Neural cell (in vitro differentiated cells): Measurements from ENCODE around the gene CBL. TPM values are rescaled to one million over a fixed set of nuclear protein-coding genes. Genes with fewer than 3 reads are reported as not detected.

Experiments used
- H2AFZ ChIP-seq: fragments of 200-600, 300-800 bp; sonication (generic), shearing (Covaris generic); 2 replicates; pipeline ENCODE4 v1.6.0; 2014; ENCODE audit warnings: low read depth, mild to moderate bottlenecking, antibody characterized with exemption, low read length, moderate library complexity
- H3F3A ChIP-seq: fragments of 200-600 bp; shearing (Covaris generic); 2 replicates; pipeline ENCODE4 v1.6.1; 2016; ENCODE audit warnings: mild to moderate bottlenecking, moderate library complexity, mixed read lengths, antibody characterized with exemption, low read length; ENCODE audit not compliant: insufficient read depth, poor library complexity, severe bottlenecking
- H3K27ac ChIP-seq: fragments of 200-600, 300-800 bp; sonication (generic), shearing (Covaris generic); 2 replicates; pipeline ENCODE4 v1.5.1; 2014; ENCODE audit warnings: mild to moderate bottlenecking, low read length, moderate library complexity
- H3K27me3 ChIP-seq: fragments of 300-800, 200-600 bp; sonication (generic), shearing (Covaris generic); 2 replicates; pipeline ENCODE4 v1.6.0; 2014; ENCODE audit warnings: mild to moderate bottlenecking, low read depth, low read length, moderate library complexity; ENCODE audit not compliant: insufficient read depth
- H3K36me3 ChIP-seq: fragments of 300-800, 200-600 bp; sonication (generic), shearing (Covaris generic); 2 replicates; pipeline ENCODE4 v1.5.1; 2014; ENCODE audit warnings: mild to moderate bottlenecking, antibody characterized with exemption, low read length, moderate library complexity; ENCODE audit not compliant: insufficient read depth
- H3K4me2 ChIP-seq: fragments of 300-800, 200-600 bp; sonication (generic), shearing (Covaris generic); 2 replicates; pipeline ENCODE4 v1.6.0; 2014; ENCODE audit warnings: mild to moderate bottlenecking, low read length
- H3K4me3 ChIP-seq: fragments of 300-800, 200-600 bp; sonication (generic), shearing (Covaris generic); 2 replicates; pipeline ENCODE4 v1.5.1; 2014; ENCODE audit warnings: mild to moderate bottlenecking, low read length, moderate library complexity
- H3K79me2 ChIP-seq: fragments of 200-600 bp; shearing (Covaris generic); replicated peaks from 2 replicates; pipeline ENCODE4 v1.6.0; 2014; ENCODE audit warnings: mild to moderate bottlenecking, low read length, moderate library complexity; ENCODE audit not compliant: insufficient read depth
- H3K9ac ChIP-seq: fragments of 300-800, 200-600 bp; sonication (generic), shearing (Covaris generic); 2 replicates; pipeline ENCODE4 v1.6.1; 2016; ENCODE audit warnings: mild to moderate bottlenecking, low read length, mixed read lengths
- H3K9me2 ChIP-seq: fragments of 200-600 bp; shearing (Covaris generic); 2 replicates; pipeline ENCODE4 v1.6.1; 2016; ENCODE audit warnings: mild to moderate bottlenecking, low read length, mixed read lengths; ENCODE audit not compliant: insufficient read depth
- H3K9me3 ChIP-seq: fragments of 200-600, 300-800 bp; sonication (generic), shearing (Covaris generic); 2 replicates; pipeline ENCODE4 v1.6.1; 2016; ENCODE audit warnings: mild to moderate bottlenecking, mixed run types, low read length, moderate library complexity, mixed read lengths
- H4K20me1 ChIP-seq: fragments of 200-600 bp; shearing (Covaris generic); 2 replicates; pipeline ENCODE4 v1.6.1; 2016; ENCODE audit warnings: mild to moderate bottlenecking, mixed run types; ENCODE audit not compliant: insufficient read depth
- CTCF ChIP-seq: fragments of 450-650 bp; IDR thresholded peaks from 2 replicates; pipeline ENCODE4 v1.5.1; 2014; ENCODE audit warnings: antibody characterized with exemption, mild to moderate bottlenecking, moderate library complexity; ENCODE audit not compliant: poor library complexity, severe bottlenecking
- EP300 ChIP-seq: fragments of 450-650 bp; conservative IDR thresholded peaks from 2 replicates; pipeline ENCODE4 v1.6.1; 2014; ENCODE audit warnings: antibody characterized with exemption, mild to moderate bottlenecking, moderate library complexity; ENCODE audit not compliant: poor library complexity, severe bottlenecking
- EZH2 ChIP-seq: fragments of 200-600, 300-800 bp; shearing (Covaris generic), sonication (generic); IDR thresholded peaks from 2 replicates; pipeline ENCODE4 v1.6.1; 2014; ENCODE audit warnings: antibody characterized with exemption, low read length, borderline replicate concordance, mild to moderate bottlenecking; ENCODE audit not compliant: insufficient read depth, poor library complexity, severe bottlenecking
- MXI1 ChIP-seq: fragments of 450-650 bp; conservative IDR thresholded peaks from 2 replicates; pipeline ENCODE4 v1.6.1; 2014; ENCODE audit warnings: antibody characterized with exemption, mild to moderate bottlenecking; ENCODE audit not compliant: poor library complexity, severe bottlenecking
- POLR2AphosphoS5 ChIP-seq: IDR thresholded peaks from 2 replicates; pipeline ENCODE4 v1.6.1; 2012
- RAD21 ChIP-seq: fragments of 450-650 bp; conservative IDR thresholded peaks from 2 replicates; pipeline ENCODE4 v1.6.1; 2014; ENCODE audit warnings: antibody characterized with exemption, mild to moderate bottlenecking, moderate library complexity
- REST ChIP-seq: IDR thresholded peaks from 2 replicates; pipeline ENCODE4 v1.6.1; 2012; ENCODE audit warnings: borderline replicate concordance
- SMC3 ChIP-seq: fragments of 450-650 bp; conservative IDR thresholded peaks from 2 replicates; pipeline ENCODE4 v1.6.1; 2014; ENCODE audit warnings: antibody characterized with exemption, mild to moderate bottlenecking, moderate library complexity; ENCODE audit not compliant: poor library complexity
- TAF1 ChIP-seq: IDR thresholded peaks from 2 replicates; pipeline ENCODE4 v1.6.1; 2012; ENCODE audit warnings: low read depth
- polyA plus RNA-seq: library from polyadenylated mRNA; depleted of rRNA; stranded (reverse); fragments of >200 nt; gene quantifications from 2 replicates; pipeline ENCODE4 v1.2.3, GENCODE V29; 2014

Gene CBL
- polyA plus RNA-seq, 1 donor from 2014 or later, result 10.5 TPM

- Histone ChIP-seq H3F3A (no peaks in the 10 kb centered on the region), H3K79me2 (no peaks in the 10 kb centered on the region), H3K9ac (no peak overlapping the region), H2AFZ (no peak overlapping the region), H4K20me1 (no peaks in the 10 kb centered on the region), H3K9me3 (no peaks in the 10 kb centered on the region), H3K4me3 (no peak overlapping the region), H3K4me2 (no peak overlapping the region), H3K36me3 (no peaks in the 10 kb centered on the region), H3K27me3 (no peaks in the 10 kb centered on the region), H3K27ac (no peak overlapping the region), H3K9me2 (no peaks in the 10 kb centered on the region)
- TF ChIP-seq RAD21, result no peak
- no peak for TF ChIP-seq POLR2AphosphoS5
- TF ChIP-seq SMC3, result no peak
- TF ChIP-seq REST, result no peak
- no peak for TF ChIP-seq EZH2
- no peak for TF ChIP-seq CTCF
- TF ChIP-seq MXI1, result no peak
- TF ChIP-seq EP300, result no peak
- TF ChIP-seq TAF1, result no peak
Measured at GRCh38 chr11:119290894-119291497, 84.9 kb downstream of the CBL start.

GRCh38 chr11:119293461-119293860 lies 87.3 kb downstream of the CBL start:
- H3K36me3 ChIP-seq, result no peaks in the 10 kb centered on the region
- no peaks in the 10 kb centered on the region for H3K27me3 ChIP-seq
- TF ChIP-seq TAF1 (no peak), SMC3 (no peak), POLR2AphosphoS5 (no peak), CTCF (no peak), EP300 (no peak), REST (no peak)
- H2AFZ ChIP-seq, result no peak overlapping the region
- H3K4me3 ChIP-seq, result no peak overlapping the region
- H3K9me2 ChIP-seq, result no peaks in the 10 kb centered on the region
- no peaks in the 10 kb centered on the region for H3F3A ChIP-seq
- no peak overlapping the region for H3K9ac ChIP-seq
- no peaks in the 10 kb centered on the region for H4K20me1 ChIP-seq
- no peaks in the 10 kb centered on the region for H3K79me2 ChIP-seq
- H3K27ac ChIP-seq, result no peak overlapping the region
- no peak overlapping the region for H3K4me2 ChIP-seq
- no peaks in the 10 kb centered on the region for H3K9me3 ChIP-seq
